HG02571 (cell line): Measurements from ENCODE around the gene HSFY2.
"Not testable (repeated sequence)": the region's sequence is repeated elsewhere in the genome, so short reads cannot be mapped to it uniquely, and the experiment has no call there.

Source experiments
- ATAC-seq: cut with Tn5 transposase; IDR thresholded peaks from one replicate; pipeline ENCODE4 v1.9.1; 2021; ENCODE audit warnings: mild to moderate bottlenecking, moderate library complexity; ENCODE audit not compliant: unreplicated experiment

HSFY2 gene

GRCh38 chrY:18773635-18774034 is at the start of gene HSFY2:
TSS of gene HSFY2 (minus strand) at chrY:18773735. CDS start at chrY:18773618, 117 bp downstream.
- ATAC-seq = not testable (repeated sequence)

GRCh38 chrY:18815751-18816150 is 42.2 kb upstream of the HSFY2 start:
- ATAC-seq = not testable (repeated sequence)

GRCh38 chrY:18788757-18789406 is 15.3 kb upstream of the HSFY2 start:
- ATAC-seq = not testable (repeated sequence)

DNA sequence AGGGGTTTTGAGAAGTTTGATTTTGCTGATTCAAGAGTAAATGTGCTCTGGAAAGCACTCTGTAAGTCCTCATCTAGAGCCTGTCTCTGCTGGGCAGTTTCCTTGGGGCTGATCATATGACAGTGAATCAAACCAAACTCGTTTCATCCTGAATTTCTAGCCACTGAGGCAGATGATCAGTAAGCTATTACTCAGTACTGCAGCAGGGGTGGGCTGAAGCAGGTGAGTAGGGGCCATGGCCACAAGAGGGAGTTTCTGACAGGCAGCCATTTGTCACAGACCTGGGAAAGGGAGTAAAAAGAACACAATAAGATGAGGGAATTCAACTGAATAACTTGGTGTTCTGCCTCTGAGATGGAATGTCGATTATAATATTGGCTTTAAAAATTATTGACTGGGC is 19.5 kb downstream of the HSFY2 start:
- not testable (repeated sequence) for ATAC-seq

DNA sequence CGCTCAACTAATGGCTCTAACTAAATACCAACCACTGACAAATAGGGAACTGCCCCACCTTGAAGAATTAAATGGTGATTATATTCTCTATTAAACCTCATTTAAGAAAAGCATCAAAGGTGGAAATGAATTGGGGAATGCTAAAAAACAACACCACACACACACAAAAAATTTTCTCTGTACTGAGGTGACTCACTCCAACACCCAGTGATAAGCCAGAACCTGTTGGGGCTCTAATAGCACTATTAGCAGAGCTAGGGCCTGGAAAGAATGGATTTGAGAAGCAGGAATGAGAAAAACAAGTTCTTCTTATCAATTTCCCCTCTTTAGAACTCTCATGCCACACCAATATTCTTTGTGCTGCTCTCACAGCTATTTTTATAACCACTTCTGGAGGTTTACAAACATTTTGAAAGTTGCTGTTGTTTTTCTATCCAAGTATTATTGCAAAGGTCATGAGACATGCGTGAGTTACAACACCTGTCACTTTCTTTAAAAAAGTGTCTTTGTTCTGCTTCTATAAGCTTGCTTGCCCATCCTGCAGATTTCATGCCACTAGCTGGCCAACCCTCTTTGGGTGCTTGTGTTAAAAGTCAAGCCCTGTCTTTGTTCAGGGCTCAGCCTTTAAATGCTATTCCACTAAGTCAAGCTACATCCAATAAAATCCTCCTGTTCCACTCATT is 20.3 kb downstream of the HSFY2 start:
- not testable (repeated sequence) for ATAC-seq

DNA sequence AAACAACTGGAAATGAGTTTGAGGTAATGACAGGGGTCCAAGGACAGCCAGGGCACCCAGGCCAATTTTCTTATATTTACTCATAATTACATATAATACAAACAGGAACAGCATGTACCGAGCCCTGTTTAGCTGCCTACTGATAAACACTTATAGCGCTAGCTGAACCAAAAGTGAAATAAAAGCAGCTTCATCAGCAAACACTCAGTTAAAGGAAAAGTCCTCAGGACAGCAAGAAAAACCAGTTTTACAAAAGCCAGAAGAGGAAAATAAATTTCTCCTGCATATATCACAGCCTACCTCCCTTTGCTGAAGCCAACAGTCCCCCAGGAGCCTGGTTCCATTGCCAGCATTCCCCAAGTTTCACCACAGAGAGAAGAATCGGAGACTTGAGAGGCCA is 49.8 kb downstream of the HSFY2 start:
- ATAC-seq = not testable (repeated sequence)
